C1 segment of cervical spinal cord (tissue), 14 donors: ENCODE measurements around the gene SPRR2B.
"Not testable (repeated sequence)": the region's sequence is repeated elsewhere in the genome, so short reads cannot be mapped to it uniquely, and the experiment has no call there.

ENCODE experiments used
- DNase-seq, 14 donors: peaks; one replicate each; lab custom pipeline; 2025; lab: John Stamatoyannopoulos, UW

SPRR2B gene

DNA sequence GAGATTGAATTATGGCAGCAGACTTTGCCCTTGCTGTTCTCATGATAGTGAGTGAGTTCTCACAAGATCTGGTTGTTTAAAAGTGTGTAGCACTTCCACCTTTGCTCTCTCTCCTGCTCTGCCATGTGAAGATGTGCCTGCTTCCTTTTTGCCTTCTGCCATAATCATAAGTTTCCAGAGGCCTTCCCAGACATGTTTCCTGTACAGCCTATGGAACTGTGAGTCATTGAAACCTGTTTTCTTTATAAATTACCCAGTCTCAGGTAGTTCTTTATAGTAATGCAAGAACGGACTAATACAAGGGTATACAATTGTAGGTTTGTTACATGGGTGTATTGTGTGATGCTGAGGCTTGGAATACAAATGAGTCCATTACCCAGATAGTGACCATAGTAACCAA is 36.2 kb downstream of the SPRR2B start:
- no peak for DNase-seq

DNA sequence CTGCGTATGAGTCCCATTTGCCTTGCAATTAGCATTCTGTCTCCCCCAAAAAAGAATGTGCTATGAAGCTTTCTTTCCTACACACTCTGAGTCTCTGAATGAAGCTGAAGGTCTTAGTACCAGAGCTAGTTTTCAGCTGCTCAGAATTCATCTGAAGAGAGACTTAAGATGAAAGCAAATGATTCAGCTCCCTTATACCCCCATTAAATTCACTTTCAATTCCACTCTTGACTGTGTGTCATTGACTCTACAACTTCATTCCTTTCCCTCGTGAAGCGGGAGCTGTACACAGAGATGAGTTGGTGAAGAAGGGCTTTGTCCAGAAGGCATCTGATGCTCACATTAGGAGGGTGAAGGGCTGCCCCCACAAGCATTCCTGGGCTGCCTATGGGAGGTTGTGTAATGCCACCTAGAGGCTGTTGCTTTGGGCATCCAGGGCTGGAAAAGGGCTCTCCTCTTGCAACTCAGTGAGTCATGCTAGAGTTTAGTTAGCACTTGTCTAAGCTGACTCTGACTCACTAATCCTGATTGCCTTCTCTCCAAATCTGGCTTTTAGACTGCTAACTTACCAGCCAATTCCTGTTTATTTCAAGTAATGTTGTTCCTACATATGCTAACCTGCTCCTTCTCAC is 38.6 kb downstream of the SPRR2B start:
- DNase-seq = peak in 3 of 14 donors; percentile 0 to 31 (median 2)

DNA sequence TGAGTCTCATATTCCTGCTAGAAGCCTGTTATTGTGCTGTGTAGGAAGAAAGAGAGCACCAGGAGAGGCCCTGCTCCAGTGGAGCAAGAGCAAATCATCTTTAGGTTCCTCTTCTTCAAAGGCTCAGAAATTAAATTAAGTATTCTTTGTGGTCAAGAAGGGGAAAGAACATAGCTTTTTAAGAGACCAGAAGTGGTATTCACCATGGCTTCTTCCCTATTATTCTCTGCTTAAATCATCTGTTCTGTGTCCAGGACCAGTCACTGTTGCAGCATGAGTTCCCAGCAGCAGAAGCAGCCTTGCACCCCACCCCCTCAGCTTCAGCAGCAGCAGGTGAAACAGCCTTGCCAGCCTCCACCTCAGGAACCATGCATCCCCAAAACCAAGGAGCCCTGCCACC is 39.3 kb downstream of the SPRR2B start:
- DNase-seq = no peak

DNA sequence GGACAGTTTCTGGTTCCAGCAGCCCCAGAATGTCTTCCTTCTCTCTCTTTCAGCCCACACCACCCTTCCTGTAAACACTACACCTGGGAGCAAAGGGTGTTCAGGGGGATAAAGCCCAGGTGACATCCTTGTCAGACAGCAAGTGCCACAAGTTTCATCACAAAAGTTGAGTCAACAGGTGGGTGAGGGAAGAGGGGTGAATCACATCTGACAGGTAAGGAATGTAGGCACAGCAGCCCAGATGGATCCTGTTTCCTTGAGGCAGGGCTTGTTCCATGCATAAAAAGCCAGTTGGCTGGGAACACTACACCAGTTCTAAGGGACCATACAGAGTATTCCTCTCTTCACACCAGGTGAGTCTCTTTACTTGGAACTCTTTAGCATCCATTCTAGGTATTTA is 40.5 kb downstream of the SPRR2B start, which contains the start of gene SPRR1B:
SPRR1B (plus strand) TSS at position 309 of the 400 bp plus-strand sequence. CDS start 1,143 bp downstream, outside the sequence.
- DNase-seq = no peak

DNA sequence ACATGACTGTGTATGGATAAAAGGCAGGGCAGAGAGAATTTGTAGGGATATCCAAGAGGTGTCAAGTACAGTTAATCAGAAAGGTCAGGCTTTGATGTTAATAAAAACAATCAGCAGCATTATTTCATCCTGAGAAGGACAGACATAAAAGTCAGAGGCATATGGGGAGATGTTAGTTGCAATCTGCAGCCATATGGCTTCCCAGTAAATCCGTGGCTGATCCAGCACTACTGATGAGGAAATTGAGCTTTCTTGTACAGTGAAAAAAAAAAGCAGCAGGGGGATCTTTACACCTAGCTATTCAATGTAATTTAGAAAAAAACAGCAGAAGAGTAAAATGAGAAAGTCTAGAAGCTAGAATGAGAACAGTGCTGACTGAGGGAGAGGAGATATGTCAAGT is 42.6 kb downstream of the SPRR2B start:
- no peak for DNase-seq

DNA sequence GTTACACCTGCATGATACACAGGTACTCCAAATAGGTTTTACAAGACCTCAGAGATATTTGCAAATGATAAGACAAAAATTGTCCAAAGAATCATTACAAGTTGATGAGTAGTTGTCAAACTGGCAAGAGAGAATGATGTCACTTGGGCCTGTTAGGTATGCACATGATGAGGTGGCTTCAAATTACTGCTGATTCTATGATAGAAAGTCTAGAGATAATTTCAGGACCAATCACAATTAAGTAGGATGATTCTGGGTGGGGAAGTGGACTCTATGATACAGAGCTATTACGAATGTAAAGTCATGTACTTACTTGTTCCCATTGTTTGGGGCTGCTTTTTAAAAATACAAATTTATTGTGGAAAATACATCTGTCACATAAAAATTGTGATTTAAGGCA is 45.6 kb downstream of the SPRR2B start:
- DNase-seq = no peak

DNA sequence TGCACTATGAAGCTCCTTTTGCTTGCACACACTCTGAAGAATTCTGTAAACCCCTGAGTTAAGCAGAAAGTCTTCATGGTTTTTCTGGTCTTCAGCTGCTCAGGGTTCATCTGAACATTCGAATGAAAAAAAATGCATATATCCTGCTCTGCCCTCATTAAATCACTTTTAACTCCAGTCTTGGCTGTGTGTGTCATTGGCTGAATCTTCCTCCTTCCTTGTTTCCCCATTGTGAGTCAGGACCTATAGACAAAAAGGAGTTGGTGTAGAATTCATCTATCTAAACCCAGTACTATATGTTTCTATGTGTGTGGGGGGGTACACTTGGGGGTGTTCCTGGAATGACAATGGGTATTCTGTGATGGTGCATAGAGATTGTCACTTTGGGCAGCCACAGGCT is 47.0 kb downstream of the SPRR2B start:
- DNase-seq = no peak

DNA sequence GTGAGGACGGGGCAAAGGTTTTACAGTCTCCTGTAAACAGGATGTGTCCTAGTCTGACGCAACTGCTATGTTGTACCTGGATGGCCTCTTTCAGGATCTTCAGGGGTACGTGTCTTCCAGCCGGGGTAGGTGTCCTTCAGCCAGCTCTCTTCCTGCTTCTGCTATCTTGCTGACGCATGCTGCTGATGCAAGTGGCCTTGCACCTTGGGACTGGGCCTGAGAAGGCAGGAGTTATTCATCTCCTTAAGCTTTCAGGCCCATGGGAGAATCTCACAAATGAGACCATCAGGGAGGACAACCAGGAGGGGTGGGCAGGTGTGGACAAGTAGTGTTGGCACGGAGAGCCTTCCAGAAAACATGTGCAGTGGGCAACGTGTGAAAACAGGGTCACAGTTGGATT is 48.3 kb downstream of the SPRR2B start:
- DNase-seq = no peak

DNA sequence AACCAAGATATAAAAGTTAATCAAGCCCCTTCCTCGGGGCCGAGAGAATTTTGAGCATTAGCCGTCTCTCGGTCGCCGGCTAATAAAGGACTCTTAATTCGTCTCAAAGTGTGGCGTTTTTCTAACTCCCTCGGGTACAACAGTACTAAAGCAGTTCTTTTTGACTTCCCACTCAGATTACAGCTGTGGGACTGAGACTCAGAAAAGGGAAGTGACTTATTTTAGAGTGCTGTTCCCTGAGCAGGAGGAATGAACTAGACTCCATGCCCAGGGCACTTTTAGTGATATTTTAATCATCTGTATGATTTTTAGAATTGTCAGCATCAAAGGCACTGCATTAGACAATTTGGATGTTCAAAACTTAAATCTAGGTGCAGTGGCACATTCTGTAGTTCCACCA is 49.1 kb downstream of the SPRR2B start:
- not testable (repeated sequence) for DNase-seq

DNA sequence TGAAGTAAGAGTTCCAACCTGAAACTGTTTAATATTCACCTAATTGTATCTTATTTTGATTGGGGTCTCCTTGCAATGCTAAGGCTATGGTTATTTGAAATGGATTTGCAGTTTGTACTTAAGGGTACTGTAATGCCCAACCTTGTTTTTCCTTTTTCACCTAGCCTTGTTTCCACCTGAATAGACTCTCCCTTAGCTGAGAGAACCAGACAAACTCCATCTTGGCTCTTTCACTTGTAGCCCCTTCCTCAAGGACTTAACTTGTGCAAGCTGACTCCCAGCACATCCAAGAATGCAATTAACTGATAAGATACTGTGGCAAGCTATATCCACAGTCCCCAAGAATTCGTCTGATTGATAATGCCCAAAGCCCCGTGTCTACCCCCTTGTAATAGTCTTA is 49.6 kb downstream of the SPRR2B start:
- DNase-seq = not testable (repeated sequence)
